Bronchial epithelial cell (primary cell): ENCODE results near the gene HLCS. TPM values are rescaled to one million over a fixed set of nuclear protein-coding genes. Genes with fewer than 3 reads are reported as not detected.

Experiments used
- DNase-seq: peaks from one replicate; pipeline ENCODE4 v3.0.0-alpha.2; 2010; ENCODE audit warnings: low read depth
- FAIRE-seq: peaks from 2 replicates; lab custom pipeline; 2011; peaks lifted over from hg19 to GRCh38; lab: Jason Lieb, UNC
- H3K27me3 ChIP-seq: 2 replicates; pipeline ENCODE4 v1.5.1; 2011; ENCODE audit warnings: low read length; ENCODE audit not compliant: control insufficient read depth, insufficient read depth
- H3K36me3 ChIP-seq: 2 replicates; pipeline ENCODE4 v1.5.1; 2011; ENCODE audit warnings: low read length; ENCODE audit not compliant: control insufficient read depth, insufficient read depth
- H3K4me3 ChIP-seq: 2 replicates; pipeline ENCODE4 v1.5.1; 2011; ENCODE audit warnings: mild to moderate bottlenecking, low read depth, low read length, control low read depth
- CTCF ChIP-seq: IDR thresholded peaks from 2 replicates; pipeline ENCODE4 v1.5.1; 2011; ENCODE audit warnings: mild to moderate bottlenecking, moderate library complexity, low read length, control low read depth, inconsistent platforms; ENCODE audit not compliant: insufficient read depth, severe bottlenecking
- total RNA-seq: library from RNA; depleted of rRNA; stranded (reverse); fragments of >200 nt; gene quantifications from 2 replicates; pipeline ENCODE4 v1.2.1, GENCODE V29; 2014

The HLCS gene
- total RNA-seq, 1 donor from 2014 or later = 26.3 TPM

GRCh38 chr21:36759348-36760083 is 207.0 kb downstream of the HLCS start:
- FAIRE-seq (peak; percentile 28), DNase-seq (no peak)
- Histone ChIP-seq H3K27me3 (no peaks in the 10 kb centered on the region), H3K36me3 (no peaks in the 10 kb centered on the region), H3K4me3 (no peak overlapping the region)
- no peak for TF ChIP-seq CTCF

- H3K27me3 ChIP-seq = no peaks in the 10 kb centered on the region
- H3K36me3 ChIP-seq = no peaks in the 10 kb centered on the region
- no peak for FAIRE-seq
- DNase-seq = no peak
- TF ChIP-seq CTCF = no peak
- H3K4me3 ChIP-seq = no peak overlapping the region
These were observed 209.3 kb downstream of the HLCS start for GRCh38 chr21:36757196-36757595.

- H3K4me3 ChIP-seq = no peak overlapping the region
- TF ChIP-seq CTCF = no peak
- no peaks in the 10 kb centered on the region for H3K27me3 ChIP-seq
- DNase-seq (peak; percentile 19), FAIRE-seq (no peak)
- no peaks in the 10 kb centered on the region for H3K36me3 ChIP-seq
These were observed 209.9 kb downstream of the HLCS start for GRCh38 chr21:36756527-36756926.

- no peak for TF ChIP-seq CTCF
- no peak for DNase-seq
- H3K27me3 ChIP-seq = no peaks in the 10 kb centered on the region
- no peak overlapping the region for H3K4me3 ChIP-seq
- FAIRE-seq = no peak
- no peaks in the 10 kb centered on the region for H3K36me3 ChIP-seq
These were observed 212.1 kb downstream of the HLCS start for GRCh38 chr21:36754241-36754898.

GRCh38 chr21:36753556-36753955 is 212.9 kb downstream of the HLCS start:
- Histone ChIP-seq H3K36me3 (no peaks in the 10 kb centered on the region), H3K4me3 (no peak overlapping the region), H3K27me3 (no peaks in the 10 kb centered on the region)
- no peak for FAIRE-seq
- peak; percentile 42 for DNase-seq
- no peak for TF ChIP-seq CTCF
